GM19240 (cell line): ENCODE results near the gene TMEM231.
"Not testable (repeated sequence)": the region's sequence is repeated elsewhere in the genome, so short reads cannot be mapped to it uniquely, and the experiment has no call there.

ENCODE experiments used
- DNase-seq: peaks from one replicate; pipeline ENCODE4 v3.0.0; 2011; ENCODE audit warnings: low spot score; ENCODE audit not compliant: insufficient read length

The TMEM231 gene, protein sequence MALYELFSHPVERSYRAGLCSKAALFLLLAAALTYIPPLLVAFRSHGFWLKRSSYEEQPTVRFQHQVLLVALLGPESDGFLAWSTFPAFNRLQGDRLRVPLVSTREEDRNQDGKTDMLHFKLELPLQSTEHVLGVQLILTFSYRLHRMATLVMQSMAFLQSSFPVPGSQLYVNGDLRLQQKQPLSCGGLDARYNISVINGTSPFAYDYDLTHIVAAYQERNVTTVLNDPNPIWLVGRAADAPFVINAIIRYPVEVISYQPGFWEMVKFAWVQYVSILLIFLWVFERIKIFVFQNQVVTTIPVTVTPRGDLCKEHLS

GRCh38 chr16:75555707-75556430, at the start of gene TMEM231:
Gene TMEM231, minus strand, starts transcription at chr16:75556252. Its CDS starts 43 bp downstream, at chr16:75556209.
- DNase-seq, result peak; percentile 94

GRCh38 chr16:75603241-75603640, 47.2 kb upstream of the TMEM231 start:
- no peak for DNase-seq

DNA sequence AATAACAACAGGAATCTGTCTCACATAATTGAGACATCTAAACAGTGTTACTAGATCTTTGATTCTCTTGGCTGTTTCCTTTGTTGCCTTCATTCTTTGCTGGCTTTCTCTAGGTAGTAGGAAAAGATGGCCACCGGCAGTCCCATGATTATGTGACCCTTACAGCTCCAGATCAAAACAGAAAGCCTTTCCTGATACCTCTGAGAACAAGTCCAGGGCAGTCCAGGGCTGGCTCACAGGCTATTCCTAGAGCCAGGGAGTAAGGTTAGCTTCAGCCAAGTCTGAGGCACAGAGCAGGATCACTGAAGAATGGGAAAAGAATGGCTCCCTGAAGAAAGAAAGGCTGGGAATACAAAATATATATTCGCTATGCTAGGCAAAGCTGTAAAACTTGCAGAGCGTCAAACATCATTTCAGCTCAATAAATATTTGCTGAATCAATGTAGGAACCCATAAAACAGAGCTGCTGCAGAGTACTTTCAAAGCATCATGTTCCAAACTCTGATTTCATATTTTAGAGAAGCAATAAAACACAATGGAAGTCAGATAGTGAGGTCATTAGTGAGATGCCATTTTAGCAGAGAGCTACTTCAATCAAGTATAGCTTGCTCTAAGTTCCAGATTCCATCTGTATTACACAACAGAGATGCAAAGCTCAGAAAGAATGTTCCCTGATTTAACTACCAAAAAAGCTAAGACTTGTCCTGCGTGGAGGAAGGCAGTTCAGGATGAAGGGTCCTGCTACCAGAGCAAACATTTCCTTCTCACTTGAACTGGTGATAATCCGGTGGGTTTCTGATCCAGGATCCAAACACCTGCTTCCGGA, 43.6 kb upstream of the TMEM231 start:
- DNase-seq, result no peak

- DNase-seq, result no peak
Measured at GRCh38 chr16:75593825-75594820, 38.1 kb upstream of the TMEM231 start.

DNA sequence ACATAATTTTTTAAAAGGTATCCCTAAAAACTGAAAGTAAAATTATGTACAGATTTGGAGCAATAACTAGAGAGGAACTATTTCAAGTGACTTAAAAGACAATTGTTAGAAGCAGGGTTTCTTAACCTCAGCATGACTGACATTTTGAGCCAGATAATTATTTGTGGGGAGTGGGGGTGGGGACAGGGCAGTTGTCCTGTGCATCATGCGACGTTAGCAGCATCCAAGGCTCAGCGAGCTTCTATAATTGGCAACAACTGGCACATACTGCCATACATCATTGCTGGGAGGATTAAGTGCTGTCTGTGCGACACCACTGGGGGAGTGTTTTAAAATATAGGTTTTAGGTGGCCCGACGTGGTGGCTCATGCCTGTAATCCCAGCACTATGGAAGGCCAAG, 37.3 kb upstream of the TMEM231 start:
- no peak for DNase-seq

GRCh38 chr16:75591927-75592326, 35.9 kb upstream of the TMEM231 start:
- not testable (repeated sequence) for DNase-seq

DNA sequence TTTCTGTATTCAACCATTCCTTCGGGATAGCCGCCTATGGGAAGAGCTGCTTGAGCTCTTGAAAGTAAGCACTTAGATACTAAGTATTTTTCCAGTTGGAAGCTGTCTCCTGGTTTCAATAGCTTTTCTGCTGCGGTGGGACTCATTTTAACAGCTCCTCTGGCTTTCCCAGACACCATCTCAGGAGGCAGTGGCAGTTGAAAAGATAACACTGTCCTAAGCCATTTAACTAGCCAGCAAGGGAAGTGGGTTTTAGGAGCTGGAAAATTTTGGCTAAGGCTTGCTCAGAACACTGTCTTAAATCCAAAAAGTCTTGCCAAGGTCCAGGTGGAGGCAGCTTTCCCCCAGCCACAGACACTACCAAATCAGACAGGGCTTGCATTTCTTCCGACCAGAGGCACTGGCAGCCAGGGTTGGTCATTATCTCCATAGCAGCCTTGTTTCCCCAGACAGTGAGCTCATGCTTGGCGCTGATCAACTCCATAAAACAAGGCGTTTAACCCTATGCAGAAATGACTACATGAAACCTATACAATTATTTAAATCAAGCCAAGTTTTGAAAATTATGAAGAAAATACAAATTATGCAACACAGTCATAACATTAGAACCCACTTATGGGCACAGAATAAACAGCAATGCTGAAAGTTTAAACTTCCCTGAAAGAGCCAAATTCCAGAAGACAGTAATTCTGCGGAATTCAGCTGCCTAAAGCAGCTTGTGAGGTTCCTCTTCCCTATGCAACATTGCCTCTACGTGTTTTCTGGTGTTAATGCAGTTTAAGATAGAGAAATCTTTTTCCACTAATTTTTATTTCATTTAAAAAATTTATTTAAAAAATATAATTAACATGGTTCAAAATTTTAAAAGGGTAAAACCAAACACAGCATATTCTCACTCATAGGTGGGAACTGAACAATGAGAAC, 35.1 kb upstream of the TMEM231 start:
- DNase-seq, result no peak

DNA sequence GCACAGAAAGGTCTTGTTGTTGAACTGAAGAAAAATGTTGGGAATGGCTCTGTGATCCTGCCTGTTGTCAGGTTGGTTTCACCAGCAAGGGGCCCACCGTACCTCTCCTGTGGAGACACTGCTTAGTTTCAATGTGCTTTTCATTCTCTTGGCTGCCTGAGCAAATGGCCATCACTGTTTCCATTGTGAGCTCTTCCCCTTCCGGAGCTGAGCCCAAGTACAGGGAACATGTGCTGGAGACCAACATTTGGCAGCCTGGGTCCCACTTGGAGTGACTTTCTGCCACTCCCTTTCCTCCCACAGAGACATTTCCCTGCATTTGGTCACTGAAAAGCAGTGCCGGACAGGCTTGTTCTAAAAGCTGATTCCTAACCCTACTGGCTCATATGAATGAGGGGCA, 33.3 kb upstream of the TMEM231 start:
- DNase-seq, result no peak

- no peak for DNase-seq
Measured at GRCh38 chr16:75588716-75589115, 32.7 kb upstream of the TMEM231 start.

DNA sequence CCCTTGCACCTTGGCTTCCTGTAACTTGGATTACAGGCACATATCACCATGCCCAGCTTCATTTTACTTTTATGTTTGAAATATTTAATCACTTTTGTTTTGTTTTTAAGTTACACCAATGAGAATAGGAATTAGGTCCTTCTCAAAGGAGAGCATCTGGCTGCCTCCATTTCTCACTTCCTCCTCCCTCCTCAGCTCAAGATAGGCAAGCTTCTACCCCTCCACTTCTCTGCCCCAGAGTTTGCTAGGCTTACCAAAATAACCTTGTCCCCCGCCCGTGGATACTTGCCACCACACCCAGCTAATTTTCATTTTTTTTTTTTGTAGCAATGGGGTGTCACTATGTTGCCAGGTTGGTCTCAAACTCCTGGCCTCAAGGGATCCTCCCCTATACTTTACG, 28.1 kb upstream of the TMEM231 start:
- DNase-seq, result no peak

GRCh38 chr16:75579281-75579834, 23.3 kb upstream of the TMEM231 start:
- DNase-seq, result no peak

- DNase-seq, result no peak
Measured at GRCh38 chr16:75578725-75579124, 22.7 kb upstream of the TMEM231 start.

- DNase-seq, result no peak
Measured at GRCh38 chr16:75578212-75578611, 22.2 kb upstream of the TMEM231 start.

DNA sequence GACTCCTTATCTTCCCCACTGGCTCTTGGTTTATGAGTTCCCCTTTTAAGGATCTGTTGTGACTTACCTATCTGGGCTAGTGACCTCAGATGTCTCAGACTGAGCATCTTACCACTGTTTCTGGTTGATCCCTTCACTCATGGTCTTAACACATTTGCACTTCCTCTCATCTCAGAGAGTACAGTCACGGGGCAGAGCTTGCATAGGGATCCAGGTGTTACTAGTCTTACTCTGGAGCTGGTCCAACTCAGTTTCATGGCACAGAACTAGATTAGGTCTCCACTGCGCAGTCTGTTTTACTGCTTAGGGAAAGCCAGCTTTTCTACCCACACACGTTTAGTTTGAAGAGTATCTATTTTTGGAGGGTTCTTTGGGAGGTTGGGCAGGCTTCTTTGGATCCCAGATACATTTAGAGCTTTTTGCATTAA, 20.3 kb upstream of the TMEM231 start:
- DNase-seq, result no peak

GRCh38 chr16:75575958-75576357, 19.9 kb upstream of the TMEM231 start:
- DNase-seq, result no peak

DNA sequence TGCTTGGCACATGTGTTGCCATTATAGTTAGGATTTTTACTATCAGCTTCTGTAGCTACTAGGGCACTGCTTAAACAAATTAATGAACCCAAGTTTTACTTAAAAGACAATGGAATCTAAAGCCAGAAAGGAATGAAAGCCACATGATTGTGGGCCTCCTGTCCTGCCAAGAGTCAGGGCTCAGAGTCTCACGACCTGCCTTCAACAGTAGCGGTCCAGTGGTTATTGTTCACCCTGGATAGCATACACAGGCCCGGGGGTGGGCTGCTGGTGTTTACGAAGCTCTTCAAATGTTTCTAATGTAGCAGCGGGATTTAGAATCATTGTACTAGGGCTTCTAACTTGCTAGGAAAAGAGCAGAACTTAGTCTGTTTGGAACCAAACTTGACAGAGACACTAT, 17.9 kb upstream of the TMEM231 start:
- DNase-seq, result no peak

DNA sequence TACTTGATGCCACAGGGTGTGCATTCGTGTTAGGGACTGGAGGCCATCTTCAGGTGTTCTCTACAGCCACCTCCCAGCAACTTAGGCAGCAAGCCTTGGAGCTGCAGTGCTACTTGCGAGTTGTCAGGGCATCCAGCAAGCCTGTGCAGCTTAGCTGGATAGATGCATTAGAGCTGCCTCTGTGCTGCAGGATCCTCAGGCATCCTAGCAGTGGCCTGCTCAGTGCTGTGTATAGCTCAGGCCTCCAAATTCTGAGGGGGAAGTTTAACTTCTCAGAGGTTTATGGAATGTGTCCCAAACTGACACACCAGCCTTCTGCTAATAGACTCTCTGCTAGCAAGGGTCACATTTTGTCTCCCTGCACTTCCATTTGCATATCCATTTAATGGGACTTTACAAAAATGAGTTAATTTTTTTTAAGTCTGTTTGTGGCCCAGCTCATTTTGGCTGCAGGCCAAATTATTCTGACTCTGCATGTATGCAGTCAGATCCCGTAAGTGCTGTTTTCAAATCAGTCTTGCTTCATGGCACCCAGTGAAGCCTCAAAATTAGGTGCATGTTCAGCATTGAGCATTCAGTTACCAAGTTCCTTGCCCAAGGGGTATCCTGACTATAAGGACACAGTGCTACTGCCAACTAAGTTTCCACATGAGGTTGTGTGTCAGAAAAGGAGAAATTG, 17.0 kb upstream of the TMEM231 start:
- no peak for DNase-seq

GRCh38 chr16:75570396-75571065, 14.5 kb upstream of the TMEM231 start:
- no peak for DNase-seq
